GM21423 (cell line): ENCODE data around the gene LTV1.

Source experiments
- ATAC-seq: cut with Tn5 transposase; IDR thresholded peaks from one replicate; pipeline ENCODE4 v1.9.1; 2021; ENCODE audit warnings: mild to moderate bottlenecking, moderate library complexity; ENCODE audit not compliant: unreplicated experiment

The LTV1 gene

DNA sequence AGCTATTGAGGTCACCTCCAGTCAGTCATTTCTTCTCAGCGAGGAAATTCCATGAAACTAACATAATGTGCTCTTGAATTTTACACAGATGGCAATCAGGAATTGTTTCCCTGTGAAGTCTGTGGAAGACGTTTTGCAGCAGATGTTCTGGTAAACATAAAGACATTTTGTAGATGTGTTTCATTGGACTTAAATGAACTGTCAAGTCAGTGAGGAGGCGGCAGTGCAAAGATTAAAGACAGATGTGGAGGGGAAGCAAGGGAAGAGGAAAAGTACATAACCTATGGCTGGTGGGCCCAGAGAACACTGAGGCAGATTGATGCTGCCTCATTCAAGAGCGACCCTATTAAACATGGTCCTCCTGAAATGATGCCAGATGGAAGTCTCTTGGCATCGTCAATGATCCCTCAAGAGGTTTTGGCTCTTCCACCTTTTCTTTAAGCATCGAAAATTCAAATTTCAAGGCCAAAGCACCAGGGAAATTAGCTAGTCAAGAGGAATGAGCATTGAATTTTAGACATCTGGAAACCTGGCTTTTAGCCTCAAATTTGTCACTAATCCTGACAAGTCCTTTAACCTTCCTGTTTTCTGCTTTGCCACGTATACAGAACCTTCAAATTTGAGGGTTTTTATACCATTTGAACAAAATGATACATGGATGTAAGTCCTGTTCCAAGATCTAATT lies 41.2 kb downstream of the LTV1 start:
- ATAC-seq = no peak

DNA sequence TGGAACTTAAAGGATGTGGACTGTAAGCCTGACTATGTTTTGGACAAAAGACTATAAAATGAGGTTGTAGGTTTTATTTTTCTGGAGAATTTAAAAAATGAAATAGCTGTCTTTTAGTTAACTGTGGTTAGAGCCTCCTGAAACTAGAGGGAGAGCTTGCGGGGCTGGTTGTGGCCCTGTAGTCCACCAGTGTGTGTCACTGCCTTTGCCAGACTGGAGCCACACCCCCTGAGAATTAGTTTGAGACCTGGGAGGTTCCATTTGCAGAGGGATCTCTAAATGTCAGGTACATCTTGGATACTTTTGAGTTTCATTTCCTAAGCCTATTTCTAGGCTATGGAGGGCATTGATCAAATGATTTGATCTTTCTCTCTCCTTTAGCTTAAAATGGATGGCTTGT lies 42.0 kb downstream of the LTV1 start:
- no peak for ATAC-seq

DNA sequence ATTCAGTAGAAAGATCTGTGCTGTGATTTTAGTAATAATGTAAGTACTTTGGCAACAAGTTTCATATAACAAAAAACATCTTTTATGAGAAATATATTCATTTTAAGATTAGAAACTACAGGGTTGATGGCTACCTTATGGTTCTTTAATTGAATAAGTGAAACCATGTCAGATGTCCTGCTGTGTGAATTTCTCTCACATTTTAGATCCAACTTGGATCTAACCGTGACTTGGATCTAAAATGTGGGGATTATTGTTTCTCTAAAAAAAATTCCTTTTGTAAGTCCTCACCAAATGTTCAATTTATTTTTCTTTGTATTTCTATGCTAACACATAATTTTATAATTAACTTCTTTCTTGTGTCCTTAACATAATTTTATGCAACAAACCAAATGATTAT lies 51.5 kb downstream of the LTV1 start:
- no peak for ATAC-seq

DNA sequence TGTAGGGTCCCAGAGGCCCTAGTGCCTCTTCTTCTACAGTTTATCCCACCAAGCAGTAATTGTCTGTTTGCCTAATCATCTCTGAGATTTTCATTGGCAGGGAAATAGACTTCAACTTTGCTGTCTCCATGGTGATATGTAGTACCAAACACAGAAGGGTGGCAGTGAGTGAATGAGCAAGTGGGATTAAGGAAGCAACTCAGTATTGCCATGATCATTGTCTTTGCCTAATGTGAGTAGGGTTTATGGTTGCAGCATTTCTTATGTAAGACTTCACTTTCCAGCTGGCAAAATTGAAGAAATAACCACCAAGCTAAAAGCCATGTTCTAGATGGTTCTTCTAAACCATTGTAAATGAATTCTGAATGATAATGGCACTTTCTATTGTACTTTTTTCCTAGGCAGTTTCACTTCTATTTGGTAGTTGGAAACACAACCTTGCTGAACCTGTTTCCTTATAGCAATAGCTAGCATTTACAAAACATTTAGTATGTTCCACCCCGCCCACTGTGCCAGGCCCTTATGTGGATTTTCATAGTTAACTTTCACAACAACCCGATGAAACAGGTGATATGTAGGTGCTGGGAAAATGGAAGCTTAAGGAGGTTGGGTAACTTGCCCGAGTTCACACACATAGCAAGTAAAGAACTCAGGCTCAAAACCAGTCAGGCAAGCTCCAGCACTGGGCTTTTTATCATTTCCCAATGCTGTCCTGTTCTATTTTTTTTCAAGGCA lies 53.2 kb downstream of the LTV1 start:
- no peak for ATAC-seq

DNA sequence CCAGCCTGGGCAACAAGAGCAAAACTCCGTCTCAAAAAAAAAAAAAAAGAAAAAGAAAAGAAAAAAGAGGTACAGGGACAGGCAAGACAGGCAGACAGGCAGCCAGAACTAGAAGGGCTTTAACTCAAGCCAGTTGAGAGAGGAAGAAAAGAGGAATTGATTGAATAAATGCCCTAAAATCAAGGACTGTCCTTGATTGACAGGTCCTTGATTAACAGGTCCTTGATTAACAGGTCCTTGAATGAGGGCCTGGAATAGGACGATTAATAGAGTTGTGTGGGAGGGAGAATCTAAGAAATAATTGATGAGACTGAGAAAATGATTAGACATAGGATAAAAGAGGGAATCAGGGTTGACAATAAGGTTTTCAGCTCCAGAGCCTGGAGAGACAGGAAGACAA lies 57.2 kb downstream of the LTV1 start:
- ATAC-seq = no peak

DNA sequence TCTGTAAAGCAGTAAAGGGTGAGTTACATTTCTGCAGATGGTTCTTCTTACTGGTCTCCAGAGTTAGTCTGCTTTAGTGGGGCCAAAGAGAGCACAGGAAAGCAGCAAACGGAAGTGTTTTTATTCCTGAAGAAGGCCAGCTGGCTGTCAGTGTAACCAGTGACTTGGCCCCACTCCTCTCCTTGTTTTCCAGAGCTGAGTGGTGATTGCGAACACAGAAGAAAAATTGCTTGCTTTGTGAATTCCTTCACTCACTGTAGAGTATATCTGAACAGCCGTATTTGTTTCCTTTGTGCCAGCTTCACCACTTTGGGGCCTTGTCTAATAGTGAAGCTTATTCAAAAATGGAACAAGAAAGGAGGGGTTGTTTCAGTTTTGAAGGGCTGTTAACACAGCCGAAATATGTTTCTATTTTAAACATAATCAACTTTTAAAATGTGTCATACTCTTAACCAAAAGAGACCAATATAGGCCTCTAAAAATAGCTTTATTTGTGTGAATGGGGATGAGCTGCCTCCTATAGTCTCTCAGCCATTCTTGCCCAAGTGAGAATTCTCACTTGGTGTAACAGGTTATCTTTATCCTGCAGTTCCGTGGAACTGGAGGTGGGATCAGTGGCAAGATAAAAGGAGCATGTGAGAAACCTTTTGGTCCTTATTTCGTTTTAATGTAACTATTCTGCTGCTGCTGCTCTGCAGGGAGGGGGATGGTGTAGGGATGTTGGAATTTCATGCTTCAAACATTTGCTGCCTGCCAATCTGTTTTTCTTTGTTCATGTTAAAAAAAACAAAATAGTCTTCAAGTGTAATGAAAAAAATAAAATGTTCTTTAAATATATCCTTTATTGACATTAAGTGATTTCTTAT lies 59.0 kb downstream of the LTV1 start:
- peak; percentile 93 for ATAC-seq

DNA sequence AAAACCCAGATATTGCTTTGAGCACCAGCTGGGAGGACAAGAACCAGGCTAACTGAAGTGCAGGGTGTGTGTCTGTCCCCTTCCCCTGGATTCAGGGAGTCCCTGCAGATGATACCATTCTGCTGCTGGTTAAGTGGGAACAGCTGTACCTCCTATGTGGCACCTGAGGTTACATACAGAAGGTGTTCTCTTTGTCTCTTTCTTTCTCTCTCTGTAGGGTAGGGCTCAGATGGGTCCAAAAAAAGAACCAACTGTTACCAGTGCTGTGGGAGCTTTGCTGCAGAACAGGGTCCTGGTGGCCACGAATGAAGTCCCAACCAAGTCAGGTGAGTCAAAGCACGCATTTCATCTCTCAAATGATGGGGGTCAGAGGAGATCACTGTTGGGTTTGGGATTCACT lies 59.7 kb downstream of the LTV1 start:
- ATAC-seq = no peak

DNA sequence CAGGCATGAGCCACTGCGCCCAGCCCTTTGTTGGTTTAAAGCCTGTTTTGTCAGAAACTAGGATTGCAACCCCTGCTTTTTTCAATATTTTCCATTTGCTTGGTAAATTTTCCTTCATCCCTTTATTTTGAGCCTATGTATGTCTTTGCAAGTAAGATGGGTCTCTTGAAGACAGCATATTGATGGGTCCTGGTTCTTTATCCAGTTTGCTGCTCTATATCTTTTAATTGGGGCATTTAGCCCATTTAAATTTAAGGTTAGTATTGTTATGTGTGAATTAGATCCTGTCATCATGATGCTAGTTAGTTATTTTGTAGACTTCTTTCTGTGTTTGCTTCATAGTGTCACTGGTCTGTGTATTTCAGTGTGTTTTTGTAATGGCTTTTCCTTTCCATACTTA lies 67.9 kb downstream of the LTV1 start:
- no peak for ATAC-seq

DNA sequence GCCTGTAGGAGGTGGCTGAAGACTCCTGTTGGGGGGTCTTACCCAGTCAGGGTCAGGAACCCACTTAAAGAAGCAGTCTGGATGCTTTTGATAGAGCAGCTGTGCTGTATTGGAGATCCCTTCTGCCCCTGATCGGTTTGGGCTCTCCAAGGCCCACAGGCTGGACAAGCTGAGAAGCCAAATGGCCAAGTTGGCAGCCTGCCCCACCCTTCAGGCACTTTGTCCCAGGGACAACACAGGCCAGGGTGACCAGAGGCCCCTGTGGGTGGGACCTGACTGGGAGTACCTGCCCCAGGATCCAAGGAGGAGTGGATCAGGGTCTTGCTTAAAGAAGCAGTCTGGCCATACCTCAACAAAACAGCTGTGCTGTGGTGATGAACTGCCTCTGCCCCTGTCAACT lies 69.5 kb downstream of the LTV1 start:
- ATAC-seq = no peak
